ENCODE measurements around the gene FGF7. TPM values are rescaled to one million over a fixed set of nuclear protein-coding genes. Genes with fewer than 3 reads are reported as not detected.

FGF7 gene
- total and polyA plus RNA-seq, 2 donors (not counting 3 experiments of a cell fraction or from before 2014, with no cell fraction given) = not detected

- FAIRE-seq (no peak), DNase-seq (ENCODE audit: low read depth, low spot score) (no peak)
- Histone ChIP-seq H3K4me3 (replicated peaks in 1 of 3; ENCODE audit: insufficient read depth in 1 of 3, low read depth in 1 of 3, low read length in 3 of 3) (no peak overlapping the region), H2AFZ (ENCODE audit: low read depth, low read length) (no peak overlapping the region), H3K27me3 (ENCODE audit: control insufficient read depth in 2 of 2, insufficient read depth in 2 of 2, low read length in 2 of 2) (peaks cover 0 to 2% of the 10 kb centered on the region in 2 experiments), H3K36me3 (ENCODE audit: control insufficient read depth in 2 of 2, extremely low read depth in 1 of 2, insufficient read depth in 2 of 2, low read length in 2 of 2) (no peaks in the 10 kb centered on the region), H3K9me3 (replicated peaks; ENCODE audit: control insufficient read depth, insufficient read depth, low read length) (no peaks in the 10 kb centered on the region), H3K4me1 (ENCODE audit: control insufficient read depth, extremely low read depth, insufficient read depth, low read length) (no peaks in the 10 kb centered on the region), H3K79me2 (ENCODE audit: control insufficient read depth, insufficient read depth, low read length) (no peaks in the 10 kb centered on the region), H3K4me2 (ENCODE audit: insufficient read depth, low read length) (no peak overlapping the region), H3K27ac (ENCODE audit: insufficient read depth, low read depth, low read length) (no peak overlapping the region), H3K9me1 (replicated peaks; ENCODE audit: control insufficient read depth, extremely low read depth, insufficient read depth, low read length) (no peaks in the 10 kb centered on the region), H3K9ac (replicated peaks; ENCODE audit: extremely low read depth, insufficient read depth, low read length) (no peak overlapping the region), H4K20me1 (replicated peaks; ENCODE audit: control insufficient read depth, extremely low read depth, insufficient read depth, low read length) (no peaks in the 10 kb centered on the region)
- no TSS peak for BruUV-seq (replicated peaks)
- ChIA-PET CTCF (no interaction called here), POLR2A (no interaction called here)
- intact Hi-C loops (cut with micrococcal nuclease) = no loop called here
- dilution Hi-C loops (cut with MboI; ENCODE audit: extremely low pct_ligation_motif_present, low sequenced_read_pairs) = no loop called here
- no peak for TF ChIP-seq GATA2 (IDR thresholded peaks at IDR 0.05; ENCODE audit: insufficient read depth, insufficient read length, low read depth, low read length)
- TF ChIP-seq EZH2 (IDR thresholded peaks at IDR 0.05; ENCODE audit: borderline replicate concordance, low read depth, low read length, severe bottlenecking) = no peak
- no peak for TF ChIP-seq POLR2A (IDR thresholded peaks at IDR 0.05; ENCODE audit: low read depth, low read length)
- TF ChIP-seq CTCF (IDR thresholded peaks at IDR 0.05; ENCODE audit: extremely low read depth in 1 of 2, insufficient read depth in 1 of 2, low read depth in 1 of 2, low read length in 2 of 2) = no peak
- TF ChIP-seq FOS (IDR thresholded peaks at IDR 0.05; ENCODE audit: borderline replicate concordance, insufficient read depth, low read length) = no peak
- no peak for TF ChIP-seq MAX (IDR thresholded peaks at IDR 0.05; ENCODE audit: insufficient read depth, insufficient read length)
- TF ChIP-seq POLR2AphosphoS5 (IDR thresholded peaks at IDR 0.05; ENCODE audit: insufficient read depth, low read depth, low read length) = no peak
- TF ChIP-seq JUN (IDR thresholded peaks at IDR 0.05; ENCODE audit: borderline replicate concordance, insufficient read depth, insufficient read length, low read depth) = no peak
- no peak for TF ChIP-seq MYC (IDR thresholded peaks at IDR 0.05; ENCODE audit: low read depth, low read length)
Measured at GRCh38 chr15:49441356-49441755, 18.3 kb downstream of the FGF7 start.
